ENCODE data around the gene RAB3A.

DNA sequence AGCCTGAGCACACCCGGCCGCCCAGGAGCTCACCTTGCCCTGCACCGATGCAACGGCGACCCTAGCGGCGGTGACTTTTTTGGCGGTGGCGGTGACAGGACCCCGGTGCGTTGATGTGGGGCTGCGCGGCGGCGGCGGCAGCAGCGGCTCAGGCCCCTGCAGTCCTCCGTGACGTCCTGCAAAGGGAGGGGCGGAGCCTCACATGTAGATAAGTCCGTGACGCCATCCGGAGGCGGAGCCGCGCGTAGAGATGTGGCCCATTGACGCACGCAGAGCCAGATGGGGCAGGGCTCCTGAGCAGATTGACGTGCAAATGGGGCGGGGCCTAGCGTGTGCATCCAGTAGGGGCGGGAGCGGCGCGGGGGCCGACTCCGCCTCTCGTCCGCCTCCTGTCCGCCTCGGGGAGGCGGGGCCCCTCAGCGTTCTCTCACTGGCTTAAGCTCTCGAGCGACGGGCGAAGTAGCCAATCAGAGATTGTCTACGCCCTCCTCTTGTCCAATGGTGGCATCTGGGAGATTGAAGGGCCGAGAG is at the start of gene RAB3A:
- TF ChIP-seq, protein P1, sequence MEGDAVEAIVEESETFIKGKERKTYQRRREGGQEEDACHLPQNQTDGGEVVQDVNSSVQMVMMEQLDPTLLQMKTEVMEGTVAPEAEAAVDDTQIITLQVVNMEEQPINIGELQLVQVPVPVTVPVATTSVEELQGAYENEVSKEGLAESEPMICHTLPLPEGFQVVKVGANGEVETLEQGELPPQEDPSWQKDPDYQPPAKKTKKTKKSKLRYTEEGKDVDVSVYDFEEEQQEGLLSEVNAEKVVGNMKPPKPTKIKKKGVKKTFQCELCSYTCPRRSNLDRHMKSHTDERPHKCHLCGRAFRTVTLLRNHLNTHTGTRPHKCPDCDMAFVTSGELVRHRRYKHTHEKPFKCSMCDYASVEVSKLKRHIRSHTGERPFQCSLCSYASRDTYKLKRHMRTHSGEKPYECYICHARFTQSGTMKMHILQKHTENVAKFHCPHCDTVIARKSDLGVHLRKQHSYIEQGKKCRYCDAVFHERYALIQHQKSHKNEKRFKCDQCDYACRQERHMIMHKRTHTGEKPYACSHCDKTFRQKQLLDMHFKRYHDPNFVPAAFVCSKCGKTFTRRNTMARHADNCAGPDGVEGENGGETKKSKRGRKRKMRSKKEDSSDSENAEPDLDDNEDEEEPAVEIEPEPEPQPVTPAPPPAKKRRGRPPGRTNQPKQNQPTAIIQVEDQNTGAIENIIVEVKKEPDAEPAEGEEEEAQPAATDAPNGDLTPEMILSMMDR (tag by site-specific recombination; IDR thresholded peaks at IDR 0.05), result peak; percentile 87
- TF ChIP-seq ZNF211 (tag by site-specific recombination; IDR thresholded peaks at IDR 0.05; ENCODE audit: low read depth) (no peak), ZBTB1 (tag by site-specific recombination; IDR thresholded peaks at IDR 0.05) (no peak), TCF7L2 (IDR thresholded peaks at IDR 0.05; ENCODE audit: borderline replicate concordance, low read depth, low read length) (no peak), ZBTB20 (tag by site-specific recombination; IDR thresholded peaks at IDR 0.05) (no peak), ZNF768 (tag by site-specific recombination; IDR thresholded peaks at IDR 0.05) (no peak), ZNF175 (tag by site-specific recombination; IDR thresholded peaks at IDR 0.05) (no peak), SP2 (tag by site-specific recombination; IDR thresholded peaks at IDR 0.05) (peak; percentile 99), ZBTB8A (tag by site-specific recombination; IDR thresholded peaks at IDR 0.05) (peak; percentile 16; the same call in 1 of the 2 replicates), FEZF1 (tag by site-specific recombination; IDR thresholded peaks at IDR 0.05) (no peak), SETDB1 (IDR thresholded peaks at IDR 0.05; ENCODE audit: insufficient read length, low read length) (no peak)
- TF ChIP-seq, protein P2, sequence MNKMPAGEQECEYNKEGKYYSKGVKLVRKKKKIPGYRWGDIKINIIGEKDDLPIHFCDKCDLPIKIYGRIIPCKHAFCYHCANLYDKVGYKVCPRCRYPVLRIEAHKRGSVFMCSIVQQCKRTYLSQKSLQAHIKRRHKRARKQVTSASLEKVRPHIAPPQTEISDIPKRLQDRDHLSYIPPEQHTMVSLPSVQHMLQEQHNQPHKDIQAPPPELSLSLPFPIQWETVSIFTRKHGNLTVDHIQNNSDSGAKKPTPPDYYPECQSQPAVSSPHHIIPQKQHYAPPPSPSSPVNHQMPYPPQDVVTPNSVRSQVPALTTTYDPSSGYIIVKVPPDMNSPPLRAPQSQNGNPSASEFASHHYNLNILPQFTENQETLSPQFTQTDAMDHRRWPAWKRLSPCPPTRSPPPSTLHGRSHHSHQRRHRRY (tag by site-specific recombination; IDR thresholded peaks at IDR 0.05), result no peak
- TF ChIP-seq, protein P3, sequence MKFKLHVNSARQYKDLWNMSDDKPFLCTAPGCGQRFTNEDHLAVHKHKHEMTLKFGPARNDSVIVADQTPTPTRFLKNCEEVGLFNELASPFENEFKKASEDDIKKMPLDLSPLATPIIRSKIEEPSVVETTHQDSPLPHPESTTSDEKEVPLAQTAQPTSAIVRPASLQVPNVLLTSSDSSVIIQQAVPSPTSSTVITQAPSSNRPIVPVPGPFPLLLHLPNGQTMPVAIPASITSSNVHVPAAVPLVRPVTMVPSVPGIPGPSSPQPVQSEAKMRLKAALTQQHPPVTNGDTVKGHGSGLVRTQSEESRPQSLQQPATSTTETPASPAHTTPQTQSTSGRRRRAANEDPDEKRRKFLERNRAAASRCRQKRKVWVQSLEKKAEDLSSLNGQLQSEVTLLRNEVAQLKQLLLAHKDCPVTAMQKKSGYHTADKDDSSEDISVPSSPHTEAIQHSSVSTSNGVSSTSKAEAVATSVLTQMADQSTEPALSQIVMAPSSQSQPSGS (tag by site-specific recombination; IDR thresholded peaks at IDR 0.05; ENCODE audit: low read depth), result peak; percentile 60; the same call in 1 of the 2 replicates
- TF ChIP-seq, protein P4, sequence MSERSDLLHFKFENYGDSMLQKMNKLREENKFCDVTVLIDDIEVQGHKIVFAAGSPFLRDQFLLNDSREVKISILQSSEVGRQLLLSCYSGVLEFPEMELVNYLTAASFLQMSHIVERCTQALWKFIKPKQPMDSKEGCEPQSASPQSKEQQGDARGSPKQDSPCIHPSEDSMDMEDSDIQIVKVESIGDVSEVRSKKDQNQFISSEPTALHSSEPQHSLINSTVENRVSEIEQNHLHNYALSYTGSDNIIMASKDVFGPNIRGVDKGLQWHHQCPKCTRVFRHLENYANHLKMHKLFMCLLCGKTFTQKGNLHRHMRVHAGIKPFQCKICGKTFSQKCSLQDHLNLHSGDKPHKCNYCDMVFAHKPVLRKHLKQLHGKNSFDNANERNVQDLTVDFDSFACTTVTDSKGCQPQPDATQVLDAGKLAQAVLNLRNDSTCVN (tag by site-specific recombination; optimal IDR thresholded peaks at IDR 0.05), result no peak

All from HEK293 (cell line).